GM19240 (cell line): ENCODE data around the gene DNAH5.

Experiments used
- DNase-seq: peaks from one replicate; pipeline ENCODE4 v3.0.0; 2011; ENCODE audit warnings: low spot score; ENCODE audit not compliant: insufficient read length

Gene DNAH5

DNA sequence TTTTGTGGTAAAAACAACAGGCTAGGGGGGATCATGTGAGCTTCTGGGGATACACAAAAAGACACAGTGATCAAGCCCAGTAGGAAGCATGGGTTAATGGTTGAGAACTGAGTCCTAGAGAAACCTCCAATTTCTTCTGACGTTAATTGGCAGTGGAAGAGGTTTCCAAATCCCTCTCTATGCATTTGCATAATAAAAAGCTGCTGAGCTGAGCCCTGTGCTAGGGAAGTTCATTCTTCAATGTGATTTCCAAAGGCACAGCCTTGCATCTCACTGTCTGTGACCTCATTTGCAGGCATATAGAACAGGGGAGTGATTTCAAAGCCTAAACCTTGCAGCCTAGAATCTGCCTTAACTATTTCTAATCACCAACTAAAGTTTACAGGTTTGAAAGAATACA is 812 bp downstream of the DNAH5 start:
- no peak for DNase-seq

DNA sequence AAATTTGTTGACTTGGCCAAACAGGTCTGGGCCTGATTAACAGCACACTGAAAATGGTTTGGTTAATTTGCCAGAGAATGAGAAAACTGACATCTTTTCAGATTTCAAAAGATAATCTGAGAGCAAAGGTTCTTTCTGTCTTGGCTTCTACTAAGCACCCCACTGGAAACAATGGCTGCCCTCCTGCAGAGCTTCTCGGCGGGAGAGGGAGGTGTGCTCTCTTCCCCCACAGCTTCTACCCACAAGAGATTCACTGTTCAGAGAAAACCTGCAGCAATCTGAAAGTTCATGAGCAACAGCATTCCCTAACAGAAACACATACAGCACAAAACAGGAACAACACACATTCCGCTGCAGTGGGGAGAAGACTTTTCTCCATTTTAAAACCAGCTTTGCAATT is 3.0 kb downstream of the DNAH5 start:
- DNase-seq = no peak

- no peak for DNase-seq
These were observed 4.8 kb downstream of the DNAH5 start for GRCh38 chr5:13939638-13940037.

- DNase-seq = no peak
These were observed 9.6 kb downstream of the DNAH5 start for GRCh38 chr5:13934921-13935320.

GRCh38 chr5:13934125-13934524 is 10.4 kb downstream of the DNAH5 start:
- no peak for DNase-seq

DNA sequence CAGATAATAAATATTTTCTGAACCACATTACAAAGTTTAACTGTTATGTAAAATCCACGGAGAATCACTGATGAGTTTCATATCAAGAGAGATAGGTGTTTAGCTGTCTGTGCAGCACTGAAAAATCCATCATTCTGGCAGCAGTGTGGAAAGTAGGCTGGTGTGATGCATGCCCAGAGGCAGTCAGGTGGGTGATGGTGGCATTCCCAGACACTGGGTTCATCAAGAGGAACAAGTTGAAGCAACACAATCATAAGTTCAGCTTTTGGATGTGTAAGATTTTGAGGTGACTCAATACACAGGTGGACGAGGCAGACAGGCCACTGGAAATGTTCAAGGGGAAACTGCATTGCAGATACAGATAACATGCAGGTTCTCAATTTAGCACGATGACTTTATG is 11.9 kb downstream of the DNAH5 start:
- no peak for DNase-seq

DNA sequence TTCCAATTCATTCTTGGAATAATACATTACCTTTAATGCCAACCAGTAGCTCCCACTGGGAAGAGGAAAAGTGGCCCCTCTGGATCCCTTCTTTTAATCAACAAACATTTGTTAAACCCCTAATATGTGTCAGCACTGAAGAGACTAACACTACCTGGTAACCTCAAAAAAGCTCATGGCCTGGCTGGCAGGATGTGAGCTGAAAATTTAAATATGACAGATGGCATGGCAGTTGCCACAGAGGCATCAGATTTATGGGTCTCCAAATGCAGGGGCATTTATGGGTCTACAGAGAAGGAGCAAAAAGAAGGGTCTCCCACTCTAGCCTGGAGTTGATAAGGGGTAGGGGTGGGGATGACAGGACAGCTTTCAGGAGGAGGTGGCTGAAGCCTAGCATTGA is 12.5 kb downstream of the DNAH5 start:
- no peak for DNase-seq

- no peak for DNase-seq
These were observed 13.8 kb downstream of the DNAH5 start for GRCh38 chr5:13930541-13931171.

- DNase-seq = no peak
These were observed 17.8 kb downstream of the DNAH5 start for GRCh38 chr5:13926731-13927130.

- DNase-seq = no peak
These were observed 22.9 kb downstream of the DNAH5 start for GRCh38 chr5:13921578-13921977.

GRCh38 chr5:13919786-13920185 is 24.7 kb downstream of the DNAH5 start:
- no peak for DNase-seq

DNA sequence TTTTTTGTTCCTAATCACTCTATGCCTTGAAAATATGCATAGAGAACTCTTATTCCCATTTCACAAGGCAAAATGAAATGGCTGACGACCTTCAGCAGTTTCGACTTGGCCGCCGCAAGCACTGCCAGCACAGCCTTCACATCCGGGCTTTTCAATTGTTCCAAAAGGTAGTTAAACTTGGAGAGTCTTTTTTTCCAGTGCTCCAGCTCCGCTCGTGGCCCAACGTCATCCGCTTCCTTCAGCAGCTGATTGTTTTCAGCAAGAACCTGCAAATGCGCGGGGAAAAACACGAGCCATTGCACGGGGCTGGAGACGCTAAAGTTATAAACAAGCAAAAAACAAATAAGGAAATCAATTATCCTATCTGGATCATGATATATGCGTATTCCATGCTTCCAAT is 25.4 kb downstream of the DNAH5 start:
- DNase-seq = no peak

- DNase-seq = no peak
These were observed 27.4 kb downstream of the DNAH5 start for GRCh38 chr5:13917061-13917460.

GRCh38 chr5:13913962-13914361 is 30.5 kb downstream of the DNAH5 start:
- DNase-seq = no peak

- DNase-seq = no peak
These were observed 33.7 kb downstream of the DNAH5 start for GRCh38 chr5:13910637-13911288.

DNA sequence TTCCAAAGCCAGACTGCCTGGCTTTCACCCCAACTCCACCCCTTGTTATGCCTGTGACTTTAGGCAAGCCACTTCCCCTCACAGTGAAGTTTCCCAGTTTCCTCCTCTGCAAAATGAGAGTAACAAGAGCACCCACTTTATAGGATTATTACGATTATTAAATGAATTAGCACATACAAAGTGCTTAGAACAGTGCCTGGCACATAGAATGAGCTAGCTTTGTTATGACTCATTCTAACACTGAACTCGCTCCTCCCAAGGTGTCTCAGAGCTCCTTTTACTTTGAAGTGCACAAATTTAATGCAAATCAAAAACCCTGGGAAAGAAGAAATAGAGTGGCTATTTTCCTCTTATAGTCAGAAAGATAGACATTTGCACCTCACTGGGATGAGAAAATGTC is 34.3 kb downstream of the DNAH5 start:
- DNase-seq = no peak

- no peak for DNase-seq
These were observed 35.2 kb downstream of the DNAH5 start for GRCh38 chr5:13909271-13909670.

GRCh38 chr5:13898569-13898968 is 45.9 kb downstream of the DNAH5 start:
- no peak for DNase-seq

GRCh38 chr5:13878357-13878756 is 66.1 kb downstream of the DNAH5 start:
- no peak for DNase-seq

DNA sequence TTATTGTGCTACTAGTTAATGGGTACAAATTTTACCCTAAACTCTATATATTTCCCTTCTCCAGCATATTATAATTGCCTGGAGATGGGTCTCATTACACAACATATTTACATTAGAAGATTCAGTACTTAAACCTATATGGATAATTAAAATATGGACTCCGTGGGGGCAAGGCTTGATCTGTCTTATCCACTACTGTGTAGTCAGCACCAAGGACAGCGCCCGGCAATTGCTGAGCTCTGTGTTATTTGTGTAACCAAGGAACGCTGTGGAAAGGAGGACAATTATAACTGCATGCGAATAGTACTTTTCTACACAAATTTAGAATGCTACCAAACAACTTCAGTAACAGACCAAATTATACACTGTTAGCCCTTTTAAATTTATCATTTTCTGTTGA is 77.7 kb downstream of the DNAH5 start:
- no peak for DNase-seq

DNA sequence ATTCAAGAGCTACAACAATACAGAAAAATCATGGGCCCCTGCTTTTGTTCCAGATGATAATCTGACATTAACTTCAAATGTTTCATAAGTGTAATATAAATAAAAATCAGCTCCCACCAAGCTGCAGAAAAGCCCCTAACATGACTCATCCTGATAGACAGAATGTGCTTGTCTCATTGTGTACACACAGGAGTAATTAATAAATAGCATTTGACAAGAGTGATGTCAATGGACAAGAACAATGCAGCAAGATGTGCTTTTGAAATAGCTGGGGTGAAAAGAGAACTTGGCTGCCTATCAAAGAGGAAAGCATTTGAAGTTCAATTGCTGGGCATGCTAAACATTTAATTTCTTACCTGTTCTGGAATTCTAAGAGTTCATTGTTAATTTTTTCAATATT is 79.2 kb downstream of the DNAH5 start:
- DNase-seq = no peak

DNA sequence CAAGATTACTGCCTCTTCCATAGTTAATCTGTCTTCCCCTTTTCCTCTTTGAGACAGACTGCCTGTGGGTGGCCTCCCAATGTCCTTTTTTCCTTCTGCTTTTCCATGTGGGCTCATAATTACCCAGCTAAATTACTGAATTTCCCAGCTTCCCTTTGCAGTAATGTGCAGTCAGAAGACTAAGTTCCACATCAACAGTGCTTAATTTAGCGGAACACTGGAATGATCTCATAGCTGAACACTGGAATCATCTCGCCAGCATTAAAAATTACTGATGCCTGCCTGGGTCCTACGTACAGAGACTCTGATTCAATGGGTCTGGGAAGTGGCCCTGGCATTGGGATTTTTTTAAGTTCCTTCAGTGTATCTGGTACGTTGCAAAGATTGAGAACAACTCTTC is 84.3 kb downstream of the DNAH5 start:
- DNase-seq = no peak

GRCh38 chr5:13859270-13860065 is 85.0 kb downstream of the DNAH5 start:
- DNase-seq = no peak
